Sciatic nerve (tissue), 2 donors: ENCODE measurements around the gene C21orf91. TPM values are rescaled to one million over a fixed set of nuclear protein-coding genes. Genes with fewer than 3 reads are reported as not detected.
"Not testable (repeated sequence)": the region's sequence is repeated elsewhere in the genome, so short reads cannot be mapped to it uniquely, and the experiment has no call there.

Experiments used
- ATAC-seq: fragments of 200-7000 bp; cut with Tn5 transposase; one replicate; pipeline ENCODE4 v1.9.1; 2020; ENCODE audit warnings: mild to moderate bottlenecking, moderate library complexity
- DNase-seq: peaks from one replicate; pipeline ENCODE4 v3.0.0-alpha.2; 2020; ENCODE audit warnings: low spot score
- intact Hi-C: fragments of 100-400 bp; cut with DNase I; formaldehyde crosslinking; loops from one replicate; pipeline ENCODE4 v1.14.2; 2022
- total RNA-seq: library from RNA; stranded (reverse); fragmentation: NEBNext Ultra II Directional; extraction: Animal tissue kit (Norgen Biotek cat#: 25700); gene quantifications from one replicate; pipeline ENCODE4 v1.2.1, GENCODE V29; 2021
- donor health status: DM: no; HTN: no; CAD: no.
- donor health status: DM: no; HTN: no; CAD: no.

Gene C21orf91
- total RNA-seq, 1 donor from 2014 or later = 24.4 TPM

DNA sequence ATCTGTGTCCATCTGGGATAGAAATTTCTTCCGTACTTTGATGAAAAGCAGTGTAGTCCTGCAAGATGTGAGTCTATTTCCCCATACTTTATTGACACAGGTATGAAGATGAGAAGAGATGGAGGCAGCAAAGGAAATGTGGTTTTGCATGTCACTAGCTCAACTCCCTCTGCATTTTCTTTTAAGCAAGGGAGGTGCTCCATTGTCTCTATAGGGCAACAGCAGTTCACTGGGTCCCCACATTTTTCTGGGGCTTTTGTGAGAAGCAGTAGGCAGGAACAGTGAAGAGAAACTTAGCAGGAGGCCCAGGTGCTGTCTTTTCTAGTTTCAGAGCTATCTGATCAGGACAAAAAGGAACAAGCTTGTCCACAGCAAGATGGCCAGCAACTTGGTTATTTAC is 37.1 kb downstream of the C21orf91 start:
- intact Hi-C loops = no loop called here
- DNase-seq = no peak
- ATAC-seq = no peak

DNA sequence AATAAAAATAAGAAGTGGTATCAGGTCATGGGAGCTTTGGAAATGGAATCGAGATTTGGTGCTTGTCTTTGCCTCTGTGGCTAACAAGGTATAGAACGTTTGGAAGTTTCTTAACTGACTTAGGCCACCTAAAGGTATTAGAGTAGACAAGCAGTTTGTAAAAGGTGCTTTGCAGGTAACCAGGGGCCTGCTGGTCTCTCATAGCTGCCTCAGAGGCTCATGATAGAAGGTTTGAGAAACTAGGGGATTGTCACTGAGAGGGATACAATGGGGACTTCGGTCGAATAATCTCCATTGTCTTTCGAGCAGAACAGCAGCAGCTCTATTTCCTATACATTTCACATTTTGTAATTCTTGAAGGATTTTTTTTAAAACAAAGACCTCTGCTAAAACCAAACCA is 37.6 kb downstream of the C21orf91 start:
- intact Hi-C loops = no loop called here

DNA sequence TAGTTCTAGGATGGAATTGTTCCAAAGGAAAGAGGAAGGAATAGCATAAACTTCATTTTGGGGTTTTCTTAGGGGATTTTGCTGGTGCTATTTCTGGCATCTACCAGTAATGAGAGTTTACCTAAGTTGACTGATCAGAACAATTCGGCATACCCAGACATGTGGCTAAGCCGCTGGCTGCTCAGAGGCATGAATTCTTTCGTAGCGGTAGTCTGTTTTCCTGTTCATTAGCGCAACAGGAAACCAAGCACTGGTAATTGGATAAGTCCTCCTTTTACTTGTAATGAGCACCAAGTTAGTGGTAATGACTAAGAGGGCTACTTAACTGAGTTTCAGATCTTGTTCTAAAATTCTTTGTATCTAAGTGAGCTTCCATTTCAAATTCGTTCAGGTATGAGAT is 38.6 kb downstream of the C21orf91 start:
- DNase-seq (no peak), ATAC-seq (no peak)
- intact Hi-C loops = no loop called here

More for the DNA sequence above, 37.6 kb downstream of the C21orf91 start:
- ATAC-seq (no peak), DNase-seq (no peak)

DNA sequence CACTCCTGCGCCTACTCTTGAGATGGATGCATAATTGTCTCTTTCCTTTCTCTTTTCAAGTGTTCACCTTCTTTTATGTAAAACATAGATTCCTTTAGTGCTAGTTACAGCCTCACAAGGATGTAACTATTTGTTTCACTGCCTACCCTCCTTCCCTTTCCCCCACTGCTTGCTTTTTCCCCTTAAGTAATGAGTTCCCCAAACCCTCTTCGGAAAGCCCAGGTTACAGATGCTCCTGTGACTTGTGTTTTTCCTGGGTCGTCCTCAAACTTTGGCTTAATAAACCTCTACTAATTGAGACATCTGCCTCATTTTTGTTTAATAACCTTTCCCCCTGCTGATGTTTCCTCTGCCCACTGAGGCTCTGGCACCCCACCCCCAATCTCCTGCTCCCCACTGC is 39.2 kb downstream of the C21orf91 start:
- intact Hi-C loops = loop anchor here (5.0 kb wide), 1 partner anchor 1897 kb away; no protein-coding TSS in a partner anchor
- ATAC-seq (no peak), DNase-seq (no peak)

DNA sequence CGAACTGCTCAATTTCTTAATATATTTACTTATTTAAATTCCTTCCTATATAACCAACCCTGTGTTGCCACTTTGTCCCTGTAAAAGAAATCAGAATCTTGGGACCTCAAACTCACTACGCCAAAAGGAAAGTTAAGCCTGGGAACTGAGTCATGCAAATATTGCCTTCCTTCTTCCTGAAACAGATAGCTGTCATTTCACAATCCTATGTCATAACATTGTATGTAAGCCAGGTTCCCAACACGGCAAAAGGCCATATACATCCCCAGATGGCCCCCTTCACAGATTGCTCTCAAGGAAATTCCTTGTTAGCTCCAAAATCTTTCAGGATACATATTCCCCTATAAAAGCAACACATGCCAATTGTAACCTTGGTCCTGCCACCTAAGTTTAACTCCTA is 39.7 kb downstream of the C21orf91 start:
- ATAC-seq (no peak), DNase-seq (no peak)
- intact Hi-C loops = loop anchor here (5.0 kb wide), 1 partner anchor 1898 kb away; no protein-coding TSS in a partner anchor

DNA sequence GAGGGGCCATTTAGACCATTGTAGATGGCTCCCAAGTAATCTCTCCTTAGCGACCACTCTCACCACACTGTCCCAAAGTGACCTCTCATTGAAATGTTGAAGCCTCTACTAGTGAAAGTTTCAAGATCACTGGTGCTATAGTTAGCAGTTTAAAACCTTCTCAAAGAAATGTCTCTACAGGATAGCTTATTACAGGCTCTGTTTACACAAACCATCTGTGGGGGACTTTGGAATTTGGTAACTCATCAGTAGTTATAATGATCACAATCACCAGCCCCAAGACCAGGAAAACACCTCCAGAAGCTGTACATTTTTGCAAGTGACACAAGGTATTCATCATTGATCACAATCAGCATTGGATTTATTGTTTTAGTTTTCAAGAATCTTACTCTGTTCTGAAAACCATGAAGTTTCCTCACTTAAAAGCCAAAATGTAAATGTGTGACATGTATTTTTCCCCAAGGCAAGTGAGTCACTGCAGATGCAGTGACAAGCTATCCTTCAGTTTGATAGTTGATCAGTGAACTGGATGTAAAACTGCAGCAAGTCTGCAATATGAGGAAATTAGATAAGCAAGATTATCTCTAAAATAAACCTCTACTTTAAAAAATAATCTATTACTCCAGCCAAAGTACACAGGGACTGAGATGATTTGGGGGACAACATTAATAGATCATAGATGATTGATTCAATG is 41.9 kb downstream of the C21orf91 start:
- intact Hi-C loops = loop anchor here (5.0 kb wide), 1 partner anchor 1900 kb away; no protein-coding TSS in a partner anchor
- DNase-seq (no peak), ATAC-seq (no peak)

DNA sequence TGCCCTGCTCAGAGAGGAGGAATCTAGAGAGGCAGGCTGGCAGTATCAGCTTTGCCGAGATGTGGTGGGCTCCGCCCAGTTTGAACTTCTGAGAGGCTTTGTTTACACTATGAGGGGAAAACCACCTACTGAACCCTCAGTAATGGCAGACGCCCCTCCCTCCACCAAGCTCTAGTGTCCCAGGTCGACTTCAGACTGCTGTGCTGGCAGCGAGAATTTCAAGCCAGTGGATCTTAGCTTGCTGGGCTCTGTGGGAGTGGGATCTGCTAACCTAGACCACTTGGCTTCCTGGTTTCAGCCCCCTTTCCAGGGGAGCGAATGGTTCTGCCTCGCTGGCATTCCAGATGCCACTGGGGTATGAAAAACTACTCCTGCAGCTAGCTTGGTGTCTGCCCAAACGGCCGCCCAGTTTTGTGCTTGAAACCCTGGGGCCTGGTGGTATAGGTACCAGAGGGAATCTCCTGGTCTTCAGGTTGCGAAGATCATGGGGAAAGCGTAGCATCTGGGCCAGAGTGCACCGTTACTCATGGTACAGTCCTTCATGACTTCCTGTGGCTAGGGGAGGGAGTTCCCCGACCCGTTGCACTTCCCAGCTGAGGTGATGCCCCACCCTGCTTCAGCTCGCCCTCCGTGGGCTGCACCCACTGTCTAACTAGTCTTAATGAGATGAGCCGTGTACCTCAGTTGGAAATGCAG is 43.6 kb downstream of the C21orf91 start:
- ATAC-seq (no peak), DNase-seq (no peak)
- intact Hi-C loops = loop anchor here (5.0 kb wide), 1 partner anchor 1902 kb away; no protein-coding TSS in a partner anchor

DNA sequence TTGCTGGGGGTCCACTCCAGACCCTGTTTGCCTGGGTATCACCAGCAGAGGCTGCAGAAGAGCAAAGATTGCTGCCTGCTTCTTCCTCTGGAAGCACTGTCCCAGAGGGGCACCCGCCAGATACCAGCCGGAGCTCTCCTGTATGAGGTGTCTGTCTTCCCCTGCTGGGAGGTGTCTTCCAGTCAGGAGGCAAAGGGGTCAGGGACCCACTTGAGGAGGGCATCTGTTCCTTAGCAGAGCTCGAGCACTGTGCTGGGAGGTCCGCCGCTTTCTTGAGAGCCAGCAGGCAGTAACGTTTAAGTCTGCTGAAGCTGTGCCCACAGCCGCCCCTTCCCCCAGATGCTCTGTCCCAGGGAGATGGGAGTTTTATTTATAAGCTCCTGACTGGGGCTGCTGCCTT is 44.1 kb downstream of the C21orf91 start:
- intact Hi-C loops = loop anchor here (5.0 kb wide), 1 partner anchor 1902 kb away; no protein-coding TSS in a partner anchor
- DNase-seq, ATAC-seq: not testable (repeated sequence)

DNA sequence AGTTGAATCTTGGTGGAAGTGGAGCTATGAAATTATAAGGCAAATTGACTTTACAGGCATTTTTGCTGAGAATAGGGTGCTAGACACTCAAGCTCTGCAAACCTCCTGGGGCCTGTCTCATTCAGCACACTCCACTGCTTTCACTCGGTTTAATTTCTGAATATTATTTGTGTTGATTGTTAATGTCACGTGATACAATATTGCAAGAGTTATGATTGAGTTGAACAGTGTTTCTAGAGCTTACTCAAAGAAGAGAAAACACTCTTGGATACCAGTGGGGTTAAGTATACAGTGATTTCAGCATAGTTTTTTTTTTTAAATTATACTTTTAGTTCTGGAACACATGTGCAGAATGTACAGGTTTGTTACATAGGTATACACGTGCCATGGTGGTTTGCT is 49.7 kb downstream of the C21orf91 start:
- intact Hi-C loops = loop anchor here (5.0 kb wide), 1 partner anchor 682 kb away; no protein-coding TSS in a partner anchor
- ATAC-seq (no peak), DNase-seq (no peak)

DNA sequence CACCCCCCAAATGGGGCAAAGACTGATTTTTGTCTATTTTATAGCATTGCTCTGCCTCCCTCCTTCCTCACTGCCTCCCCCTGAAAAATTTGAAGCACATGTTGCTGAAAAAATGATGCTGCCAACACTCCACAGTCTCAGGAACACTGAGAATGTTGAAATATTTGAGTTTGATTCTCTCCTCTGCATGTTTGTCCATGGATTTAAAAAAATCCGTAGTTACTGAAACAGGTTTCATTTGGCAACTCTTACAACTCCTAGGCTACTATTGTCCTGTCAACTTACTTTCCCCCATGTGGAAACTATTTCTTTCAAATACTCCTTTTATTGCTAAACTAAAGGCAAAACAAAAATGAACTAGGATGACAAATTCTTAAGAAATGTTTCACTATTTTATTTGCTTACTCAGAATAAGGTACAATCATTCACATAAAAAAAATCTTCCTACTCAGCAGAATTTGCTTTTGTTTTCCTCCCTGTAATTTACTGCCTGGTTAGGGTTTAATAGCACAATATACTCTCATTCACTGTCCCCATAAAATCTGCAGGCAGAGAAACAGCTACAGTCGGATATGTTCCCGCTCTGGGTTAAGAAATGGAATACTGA is 50.2 kb downstream of the C21orf91 start:
- intact Hi-C loops = loop anchor here (5.0 kb wide), 1 partner anchor 682 kb away; no protein-coding TSS in a partner anchor
- DNase-seq (no peak), ATAC-seq (peak; percentile 38)

DNA sequence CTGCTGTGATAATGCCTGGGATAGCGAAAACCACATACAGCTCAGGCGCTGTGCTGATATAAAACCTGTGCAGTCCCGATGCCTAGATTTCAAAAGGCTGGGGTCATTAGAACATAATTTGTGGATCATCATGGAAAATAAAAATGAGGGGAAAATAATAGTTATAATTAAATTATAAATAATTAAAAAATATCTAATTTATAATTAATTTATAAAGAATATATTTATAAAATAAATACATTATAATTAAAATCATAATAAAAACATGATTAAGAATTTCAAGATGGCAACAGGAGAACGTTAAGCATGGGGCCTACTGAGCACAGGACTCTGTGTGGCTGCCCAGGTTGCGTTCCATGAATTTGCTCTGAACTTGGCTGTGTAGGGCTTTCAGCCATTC is 53.9 kb downstream of the C21orf91 start:
- DNase-seq (no peak), ATAC-seq (no peak)
- intact Hi-C loops = loop anchor here (5.0 kb wide), 1 partner anchor 678 kb away; no protein-coding TSS in a partner anchor

DNA sequence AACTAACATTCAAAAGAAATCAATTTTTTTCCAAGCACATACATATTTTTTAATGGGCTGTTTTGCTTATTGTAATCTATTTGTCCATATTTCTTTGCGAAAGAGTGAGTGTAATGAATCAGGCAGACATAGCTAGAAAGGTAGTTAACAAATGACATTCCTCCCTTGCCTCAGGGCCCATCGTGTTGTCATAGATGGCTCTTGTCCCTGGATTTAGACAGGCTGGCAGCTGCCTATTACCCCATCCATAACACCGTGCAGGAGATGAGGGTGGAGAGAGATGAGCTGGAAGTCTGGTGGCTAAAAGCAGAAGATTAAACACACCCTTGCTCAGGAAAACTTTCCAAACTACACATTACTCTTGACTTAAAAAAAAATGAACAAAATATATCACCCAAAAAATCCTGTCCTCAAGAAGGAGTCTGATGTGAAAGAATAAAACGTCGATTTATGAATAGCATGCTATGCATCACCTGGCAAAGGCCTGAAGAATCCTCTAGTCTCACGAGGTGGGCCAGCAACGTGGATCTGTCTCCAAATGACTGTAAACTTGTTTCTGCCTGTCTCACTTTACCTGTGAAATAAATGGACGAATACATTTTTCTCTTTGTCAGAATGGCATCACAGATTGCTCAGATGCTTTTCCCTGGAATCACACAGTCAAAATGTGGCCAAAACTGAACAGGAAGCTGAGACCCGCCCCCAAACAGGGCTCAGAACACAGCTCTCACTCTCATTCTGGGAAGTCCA is 55.7 kb downstream of the C21orf91 start:
- no peak for DNase-seq
- intact Hi-C loops = no loop called here
- ATAC-seq = no peak

DNA sequence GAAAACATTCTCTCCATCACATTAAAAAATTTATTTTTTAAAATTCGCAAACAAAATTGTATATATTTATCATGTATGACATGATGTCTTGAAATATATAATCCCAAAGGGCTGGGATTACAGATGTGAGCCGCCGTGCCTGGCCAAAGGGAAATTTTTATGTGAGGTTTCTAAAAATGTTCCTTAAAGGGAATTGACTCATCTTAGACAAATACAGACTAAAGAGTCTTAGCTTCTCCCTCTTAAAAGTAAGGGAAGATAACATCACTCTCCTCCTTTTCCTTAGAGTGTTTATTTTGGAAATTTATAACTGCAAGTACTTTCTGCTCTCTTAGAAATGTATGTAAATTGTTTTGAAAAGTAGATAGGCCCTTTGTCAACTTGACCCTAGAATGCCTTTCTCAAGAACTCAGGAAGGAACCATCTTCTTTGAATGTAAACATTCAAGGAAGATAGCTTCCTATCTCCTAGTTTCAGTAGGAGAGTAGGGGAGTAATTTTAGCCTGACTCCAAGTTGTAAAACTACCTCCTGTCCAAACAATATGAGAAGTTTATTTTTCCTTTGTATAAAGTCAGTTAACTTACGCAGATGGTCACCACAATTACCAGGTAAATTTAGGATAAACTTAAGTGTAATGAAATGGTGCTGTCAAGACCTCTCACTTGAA is 59.5 kb downstream of the C21orf91 start:
- DNase-seq = no peak
- no peak for ATAC-seq
- intact Hi-C loops = no loop called here

DNA sequence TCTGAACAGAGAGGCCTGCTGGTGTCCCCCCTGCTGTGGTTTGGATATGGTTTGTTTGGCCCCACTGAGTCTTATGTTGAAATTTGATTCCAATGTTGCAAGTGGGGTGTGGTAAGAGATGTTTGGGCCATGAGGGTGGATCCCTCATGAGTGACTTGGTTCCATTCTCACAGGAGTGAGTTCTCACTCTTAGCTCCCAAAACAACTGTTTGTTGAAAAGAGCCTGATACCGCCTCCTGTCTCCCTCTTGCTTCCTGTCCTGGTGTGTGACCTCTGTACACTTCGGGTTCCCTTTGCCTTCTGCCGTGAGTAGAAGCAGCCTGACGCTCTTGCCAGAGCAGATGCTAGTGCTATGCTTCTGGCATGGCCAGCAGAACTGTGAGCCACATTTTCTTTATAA is 60.5 kb downstream of the C21orf91 start:
- no peak for DNase-seq
- intact Hi-C loops = no loop called here
- peak; percentile 55 for ATAC-seq

DNA sequence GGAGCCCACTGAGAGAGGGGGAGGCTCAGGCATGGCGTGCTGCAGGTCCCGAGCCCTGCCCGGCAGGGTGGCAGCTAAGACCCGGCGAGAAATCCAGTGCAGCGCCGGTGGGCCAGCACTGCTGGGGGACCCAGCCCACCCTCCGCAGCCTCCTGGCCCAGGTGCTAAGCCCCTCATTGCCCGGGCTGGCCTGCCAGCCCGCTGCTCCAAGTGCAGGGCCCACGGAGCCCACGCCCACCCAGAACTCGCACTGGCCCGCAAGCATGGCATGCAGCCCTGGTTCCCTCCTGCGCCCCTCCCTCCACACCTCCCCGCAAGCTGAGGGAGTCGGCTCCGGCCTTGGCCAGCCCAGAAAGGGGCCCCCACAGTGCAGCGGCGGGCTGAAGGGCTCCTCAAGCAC is 61.5 kb downstream of the C21orf91 start:
- intact Hi-C loops = no loop called here
- DNase-seq (no peak), ATAC-seq (no peak)

DNA sequence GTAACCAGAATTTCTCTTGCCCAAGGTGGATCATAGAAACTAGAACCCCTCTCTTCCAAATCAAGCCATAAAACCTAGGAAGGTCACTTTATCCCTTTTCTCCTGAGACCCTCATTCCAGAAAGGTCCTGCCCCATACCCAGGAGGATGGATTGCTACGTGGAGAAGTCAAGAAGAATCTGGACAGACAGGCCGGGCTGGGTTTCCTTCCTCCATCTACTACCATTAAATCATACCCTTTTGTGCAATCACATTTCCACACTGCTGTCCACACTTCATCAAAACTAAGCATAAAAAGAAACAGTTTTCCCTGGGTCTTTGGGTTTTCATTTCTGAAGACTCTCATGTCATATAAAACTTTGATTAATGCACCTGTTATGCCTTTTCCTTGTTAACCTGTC is 65.4 kb downstream of the C21orf91 start:
- ATAC-seq = no peak
- intact Hi-C loops = no loop called here
- no peak for DNase-seq

DNA sequence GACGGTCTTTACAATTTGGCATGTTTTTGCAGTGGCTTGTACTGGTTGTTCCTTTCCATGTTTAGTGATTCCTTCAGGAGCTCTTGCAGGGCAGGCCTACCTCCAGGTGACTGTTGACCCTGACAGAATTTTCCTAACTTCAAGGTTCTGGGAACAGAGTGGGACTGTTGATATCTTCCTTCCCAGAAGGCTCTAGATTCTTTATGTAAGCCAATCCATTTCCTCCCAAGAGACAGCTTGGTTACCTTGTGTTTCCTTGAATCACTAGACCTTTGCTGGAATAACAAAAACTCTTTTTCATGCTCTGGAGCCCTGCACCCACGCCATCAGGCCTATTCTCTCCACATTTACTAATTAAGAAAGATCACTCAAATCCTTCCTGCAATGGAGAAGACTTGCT is 67.0 kb downstream of the C21orf91 start:
- no peak for ATAC-seq
- intact Hi-C loops = no loop called here
- DNase-seq = no peak

DNA sequence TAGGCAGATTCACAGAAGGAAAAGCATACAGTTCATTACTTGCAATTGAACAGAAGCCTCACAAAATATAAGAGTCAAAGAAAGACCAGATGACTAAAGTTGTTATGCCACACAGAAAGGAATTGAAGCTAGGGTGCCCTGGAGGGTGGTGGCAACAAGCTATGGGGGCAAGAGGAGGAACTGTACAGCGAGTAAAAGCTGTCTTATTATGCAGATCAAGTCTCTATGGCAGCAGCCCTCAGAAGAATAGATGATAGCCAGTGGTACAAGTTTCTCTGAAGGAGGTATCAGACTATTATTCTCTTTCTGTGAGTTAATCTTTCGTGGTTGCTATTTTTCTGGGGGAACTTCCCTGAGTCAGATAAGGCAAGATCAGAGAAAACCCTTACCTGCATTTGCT is 72.2 kb downstream of the C21orf91 start:
- no peak for ATAC-seq
- intact Hi-C loops = no loop called here
- DNase-seq = no peak

DNA sequence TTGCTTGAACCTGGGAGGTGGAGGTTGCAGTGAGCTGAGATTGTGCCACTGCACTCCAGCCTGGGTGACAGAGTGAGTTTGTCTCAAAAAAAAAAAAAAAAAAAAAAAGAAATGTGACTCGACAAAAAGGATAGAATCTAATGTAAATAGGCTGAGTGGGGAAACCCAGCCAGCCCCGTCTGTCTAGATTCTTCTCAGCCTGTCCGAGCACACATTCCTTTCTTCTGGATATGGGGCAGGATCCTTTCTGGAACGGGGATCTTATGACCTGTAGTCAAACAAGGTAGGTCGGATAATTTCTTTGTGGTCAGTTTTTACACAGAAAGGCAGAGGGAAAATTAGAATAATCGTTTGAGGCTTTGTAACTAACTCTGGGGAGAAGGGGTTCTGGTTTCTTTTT is 74.1 kb downstream of the C21orf91 start:
- no peak for ATAC-seq
- DNase-seq = no peak

More for the DNA sequence above, 74.1 kb downstream of the C21orf91 start:
- intact Hi-C loops = no loop called here
